Neural cell (in vitro differentiated cells): ENCODE results near the gene IRX1. TPM values are rescaled to one million over a fixed set of nuclear protein-coding genes. Genes with fewer than 3 reads are reported as not detected.

Source experiments
- H2AFZ ChIP-seq: fragments of 200-600, 300-800 bp; sonication (generic), shearing (Covaris generic); 2 replicates; pipeline ENCODE4 v1.6.0; 2014; ENCODE audit warnings: low read depth, mild to moderate bottlenecking, antibody characterized with exemption, low read length, moderate library complexity
- H3F3A ChIP-seq: fragments of 200-600 bp; shearing (Covaris generic); 2 replicates; pipeline ENCODE4 v1.6.1; 2016; ENCODE audit warnings: mild to moderate bottlenecking, moderate library complexity, mixed read lengths, antibody characterized with exemption, low read length; ENCODE audit not compliant: insufficient read depth, poor library complexity, severe bottlenecking
- H3K27ac ChIP-seq: fragments of 200-600, 300-800 bp; sonication (generic), shearing (Covaris generic); 2 replicates; pipeline ENCODE4 v1.5.1; 2014; ENCODE audit warnings: mild to moderate bottlenecking, low read length, moderate library complexity
- H3K27me3 ChIP-seq: fragments of 300-800, 200-600 bp; sonication (generic), shearing (Covaris generic); 2 replicates; pipeline ENCODE4 v1.6.0; 2014; ENCODE audit warnings: mild to moderate bottlenecking, low read depth, low read length, moderate library complexity; ENCODE audit not compliant: insufficient read depth
- H3K36me3 ChIP-seq: fragments of 300-800, 200-600 bp; sonication (generic), shearing (Covaris generic); 2 replicates; pipeline ENCODE4 v1.5.1; 2014; ENCODE audit warnings: mild to moderate bottlenecking, antibody characterized with exemption, low read length, moderate library complexity; ENCODE audit not compliant: insufficient read depth
- H3K4me2 ChIP-seq: fragments of 300-800, 200-600 bp; sonication (generic), shearing (Covaris generic); 2 replicates; pipeline ENCODE4 v1.6.0; 2014; ENCODE audit warnings: mild to moderate bottlenecking, low read length
- H3K4me3 ChIP-seq: fragments of 300-800, 200-600 bp; sonication (generic), shearing (Covaris generic); 2 replicates; pipeline ENCODE4 v1.5.1; 2014; ENCODE audit warnings: mild to moderate bottlenecking, low read length, moderate library complexity
- H3K79me2 ChIP-seq: fragments of 200-600 bp; shearing (Covaris generic); replicated peaks from 2 replicates; pipeline ENCODE4 v1.6.0; 2014; ENCODE audit warnings: mild to moderate bottlenecking, low read length, moderate library complexity; ENCODE audit not compliant: insufficient read depth
- H3K9ac ChIP-seq: fragments of 300-800, 200-600 bp; sonication (generic), shearing (Covaris generic); 2 replicates; pipeline ENCODE4 v1.6.1; 2016; ENCODE audit warnings: mild to moderate bottlenecking, low read length, mixed read lengths
- H3K9me2 ChIP-seq: fragments of 200-600 bp; shearing (Covaris generic); 2 replicates; pipeline ENCODE4 v1.6.1; 2016; ENCODE audit warnings: mild to moderate bottlenecking, low read length, mixed read lengths; ENCODE audit not compliant: insufficient read depth
- H3K9me3 ChIP-seq: fragments of 200-600, 300-800 bp; sonication (generic), shearing (Covaris generic); 2 replicates; pipeline ENCODE4 v1.6.1; 2016; ENCODE audit warnings: mild to moderate bottlenecking, mixed run types, low read length, moderate library complexity, mixed read lengths
- H4K20me1 ChIP-seq: fragments of 200-600 bp; shearing (Covaris generic); 2 replicates; pipeline ENCODE4 v1.6.1; 2016; ENCODE audit warnings: mild to moderate bottlenecking, mixed run types; ENCODE audit not compliant: insufficient read depth
- EP300 ChIP-seq: fragments of 450-650 bp; conservative IDR thresholded peaks from 2 replicates; pipeline ENCODE4 v1.6.1; 2014; ENCODE audit warnings: antibody characterized with exemption, mild to moderate bottlenecking, moderate library complexity; ENCODE audit not compliant: poor library complexity, severe bottlenecking
- EZH2 ChIP-seq: fragments of 200-600, 300-800 bp; shearing (Covaris generic), sonication (generic); IDR thresholded peaks from 2 replicates; pipeline ENCODE4 v1.6.1; 2014; ENCODE audit warnings: antibody characterized with exemption, low read length, borderline replicate concordance, mild to moderate bottlenecking; ENCODE audit not compliant: insufficient read depth, poor library complexity, severe bottlenecking
- MXI1 ChIP-seq: fragments of 450-650 bp; conservative IDR thresholded peaks from 2 replicates; pipeline ENCODE4 v1.6.1; 2014; ENCODE audit warnings: antibody characterized with exemption, mild to moderate bottlenecking; ENCODE audit not compliant: poor library complexity, severe bottlenecking
- POLR2AphosphoS5 ChIP-seq: IDR thresholded peaks from 2 replicates; pipeline ENCODE4 v1.6.1; 2012
- RAD21 ChIP-seq: fragments of 450-650 bp; conservative IDR thresholded peaks from 2 replicates; pipeline ENCODE4 v1.6.1; 2014; ENCODE audit warnings: antibody characterized with exemption, mild to moderate bottlenecking, moderate library complexity
- SMC3 ChIP-seq: fragments of 450-650 bp; conservative IDR thresholded peaks from 2 replicates; pipeline ENCODE4 v1.6.1; 2014; ENCODE audit warnings: antibody characterized with exemption, mild to moderate bottlenecking, moderate library complexity; ENCODE audit not compliant: poor library complexity
- TAF1 ChIP-seq: IDR thresholded peaks from 2 replicates; pipeline ENCODE4 v1.6.1; 2012; ENCODE audit warnings: low read depth
- polyA plus RNA-seq: library from polyadenylated mRNA; depleted of rRNA; stranded (reverse); fragments of >200 nt; gene quantifications from 2 replicates; pipeline ENCODE4 v1.2.3, GENCODE V29; 2014
- TF ChIP-seq, protein P1 (sequence below): IDR thresholded peaks from 2 replicates; pipeline ENCODE4 v1.6.1; 2012; ENCODE audit warnings: borderline replicate concordance
- TF ChIP-seq, protein P2 (sequence below): fragments of 450-650 bp; IDR thresholded peaks from 2 replicates; pipeline ENCODE4 v1.5.1; 2014; ENCODE audit warnings: antibody characterized with exemption, mild to moderate bottlenecking, moderate library complexity; ENCODE audit not compliant: poor library complexity, severe bottlenecking

Gene IRX1
- polyA plus RNA-seq, 1 donor from 2014 or later, result not detected

- Histone ChIP-seq H3K27ac (no peak overlapping the region), H4K20me1 (no peaks in the 10 kb centered on the region), H3K4me3 (no peak overlapping the region), H3K27me3 (no peaks in the 10 kb centered on the region), H3K36me3 (no peaks in the 10 kb centered on the region), H3K4me2 (no peak overlapping the region), H3K9me3 (no peaks in the 10 kb centered on the region), H3F3A (no peaks in the 10 kb centered on the region), H3K79me2 (no peaks in the 10 kb centered on the region), H2AFZ (no peak overlapping the region), H3K9ac (no peak overlapping the region), H3K9me2 (no peaks in the 10 kb centered on the region)
- TF ChIP-seq, protein P1, sequence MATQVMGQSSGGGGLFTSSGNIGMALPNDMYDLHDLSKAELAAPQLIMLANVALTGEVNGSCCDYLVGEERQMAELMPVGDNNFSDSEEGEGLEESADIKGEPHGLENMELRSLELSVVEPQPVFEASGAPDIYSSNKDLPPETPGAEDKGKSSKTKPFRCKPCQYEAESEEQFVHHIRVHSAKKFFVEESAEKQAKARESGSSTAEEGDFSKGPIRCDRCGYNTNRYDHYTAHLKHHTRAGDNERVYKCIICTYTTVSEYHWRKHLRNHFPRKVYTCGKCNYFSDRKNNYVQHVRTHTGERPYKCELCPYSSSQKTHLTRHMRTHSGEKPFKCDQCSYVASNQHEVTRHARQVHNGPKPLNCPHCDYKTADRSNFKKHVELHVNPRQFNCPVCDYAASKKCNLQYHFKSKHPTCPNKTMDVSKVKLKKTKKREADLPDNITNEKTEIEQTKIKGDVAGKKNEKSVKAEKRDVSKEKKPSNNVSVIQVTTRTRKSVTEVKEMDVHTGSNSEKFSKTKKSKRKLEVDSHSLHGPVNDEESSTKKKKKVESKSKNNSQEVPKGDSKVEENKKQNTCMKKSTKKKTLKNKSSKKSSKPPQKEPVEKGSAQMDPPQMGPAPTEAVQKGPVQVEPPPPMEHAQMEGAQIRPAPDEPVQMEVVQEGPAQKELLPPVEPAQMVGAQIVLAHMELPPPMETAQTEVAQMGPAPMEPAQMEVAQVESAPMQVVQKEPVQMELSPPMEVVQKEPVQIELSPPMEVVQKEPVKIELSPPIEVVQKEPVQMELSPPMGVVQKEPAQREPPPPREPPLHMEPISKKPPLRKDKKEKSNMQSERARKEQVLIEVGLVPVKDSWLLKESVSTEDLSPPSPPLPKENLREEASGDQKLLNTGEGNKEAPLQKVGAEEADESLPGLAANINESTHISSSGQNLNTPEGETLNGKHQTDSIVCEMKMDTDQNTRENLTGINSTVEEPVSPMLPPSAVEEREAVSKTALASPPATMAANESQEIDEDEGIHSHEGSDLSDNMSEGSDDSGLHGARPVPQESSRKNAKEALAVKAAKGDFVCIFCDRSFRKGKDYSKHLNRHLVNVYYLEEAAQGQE, result no peak
- TF ChIP-seq POLR2AphosphoS5 (no peak), EZH2 (no peak), MXI1 (no peak), TAF1 (no peak), RAD21 (no peak), SMC3 (no peak), EP300 (no peak)
- TF ChIP-seq, protein P2, sequence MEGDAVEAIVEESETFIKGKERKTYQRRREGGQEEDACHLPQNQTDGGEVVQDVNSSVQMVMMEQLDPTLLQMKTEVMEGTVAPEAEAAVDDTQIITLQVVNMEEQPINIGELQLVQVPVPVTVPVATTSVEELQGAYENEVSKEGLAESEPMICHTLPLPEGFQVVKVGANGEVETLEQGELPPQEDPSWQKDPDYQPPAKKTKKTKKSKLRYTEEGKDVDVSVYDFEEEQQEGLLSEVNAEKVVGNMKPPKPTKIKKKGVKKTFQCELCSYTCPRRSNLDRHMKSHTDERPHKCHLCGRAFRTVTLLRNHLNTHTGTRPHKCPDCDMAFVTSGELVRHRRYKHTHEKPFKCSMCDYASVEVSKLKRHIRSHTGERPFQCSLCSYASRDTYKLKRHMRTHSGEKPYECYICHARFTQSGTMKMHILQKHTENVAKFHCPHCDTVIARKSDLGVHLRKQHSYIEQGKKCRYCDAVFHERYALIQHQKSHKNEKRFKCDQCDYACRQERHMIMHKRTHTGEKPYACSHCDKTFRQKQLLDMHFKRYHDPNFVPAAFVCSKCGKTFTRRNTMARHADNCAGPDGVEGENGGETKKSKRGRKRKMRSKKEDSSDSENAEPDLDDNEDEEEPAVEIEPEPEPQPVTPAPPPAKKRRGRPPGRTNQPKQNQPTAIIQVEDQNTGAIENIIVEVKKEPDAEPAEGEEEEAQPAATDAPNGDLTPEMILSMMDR, result no peak
Measured at GRCh38 chr5:3613726-3614125, 18.1 kb downstream of the IRX1 start.

GRCh38 chr5:3615217-3615616 is 19.6 kb downstream of the IRX1 start:
- H3K9ac ChIP-seq, result no peak overlapping the region
- H3F3A ChIP-seq, result no peaks in the 10 kb centered on the region
- no peaks in the 10 kb centered on the region for H4K20me1 ChIP-seq
- H3K36me3 ChIP-seq, result no peaks in the 10 kb centered on the region
- H3K9me3 ChIP-seq, result no peaks in the 10 kb centered on the region
- no peaks in the 10 kb centered on the region for H3K27me3 ChIP-seq
- H3K4me2 ChIP-seq, result no peak overlapping the region
- H3K79me2 ChIP-seq, result no peaks in the 10 kb centered on the region
- no peak overlapping the region for H3K4me3 ChIP-seq
- no peaks in the 10 kb centered on the region for H3K9me2 ChIP-seq
- TF ChIP-seq RAD21 (no peak), MXI1 (no peak), EZH2 (no peak), POLR2AphosphoS5 (no peak), SMC3 (no peak), TAF1 (no peak), EP300 (no peak)
- TF ChIP-seq, protein P1, result no peak
- TF ChIP-seq, protein P2, result no peak
- no peak overlapping the region for H2AFZ ChIP-seq
- no peak overlapping the region for H3K27ac ChIP-seq
